Testis (tissue), 3 donors: ENCODE measurements around the gene TBX4. TPM values are rescaled to one million over a fixed set of nuclear protein-coding genes. Genes with fewer than 3 reads are reported as not detected.

Source experiments
- DNase-seq: peaks from one replicate; pipeline ENCODE4 v3.0.0-alpha.2; 2019
- H3K27ac ChIP-seq, 2 donors: fragments of 200-600 bp; sonication (generic); one replicate each; pipeline ENCODE4 v1.5.1; 2019
- H3K27me3 ChIP-seq: fragments of 200-600 bp; sonication (generic); one replicate; pipeline ENCODE4 v1.5.1; 2019
- H3K36me3 ChIP-seq: fragments of 200-600 bp; sonication (generic); one replicate; pipeline ENCODE4 v1.5.1; 2017; ENCODE audit warnings: low read depth; ENCODE audit errors: missing control alignments
- H3K4me1 ChIP-seq: fragments of 200-600 bp; sonication (generic); one replicate; pipeline ENCODE4 v1.5.1; 2019
- H3K4me3 ChIP-seq, 2 donors: fragments of 200-600 bp; sonication (generic); one replicate each; pipeline ENCODE4 v1.5.1; 2017 to 2019
- H3K9me3 ChIP-seq: fragments of 200-600 bp; sonication (generic); one replicate; pipeline ENCODE4 v1.5.1; 2017
- CTCF ChIP-seq, 3 experiments: fragments of 450-650 bp in 2 of 3; fragments of 200-600 bp in 1 of 3; sonication (generic) in 1 of 3; IDR thresholded peaks; one replicate each; pipeline ENCODE4 v1.5.1; 2016 to 2019; ENCODE audit warnings: antibody characterized with exemption in 3 of 3, mild to moderate bottlenecking in 2 of 3, moderate library complexity in 1 of 3
- POLR2A ChIP-seq: fragments of 450-650 bp; IDR thresholded peaks from one replicate; pipeline ENCODE4 v1.6.1; 2017; ENCODE audit warnings: antibody characterized with exemption, mild to moderate bottlenecking, moderate library complexity
- whole genome bisulfite sequencing, 2 donors: methylation state at CpG; one replicate each; pipeline ENCODE4 v1.1.5; 2018; 5-methylcytosine and 5-hydroxymethylcytosine counted together
- intact Hi-C: fragments of 100-400 bp; cut with DNase I; formaldehyde crosslinking; loops from one replicate; pipeline ENCODE4 v1.15.1; 2023; ENCODE audit warnings: low total_unique reads
- polyA plus RNA-seq: library from polyadenylated mRNA; stranded (reverse); fragments of 350-450 nt; fragmentation: Illumina TruSeq; extraction: RNeasy Lipid Tissue Mini Kit (QIAGEN cat#74804); gene quantifications from one replicate; pipeline ENCODE4 v1.2.3, GENCODE V29; 2014; ENCODE audit warnings: low read depth, low replicate concordance; ENCODE audit not compliant: insufficient read depth
- total RNA-seq, 2 donors: library from RNA; depleted of rRNA; stranded (reverse); fragments of >200 nt; gene quantifications; one replicate each; pipeline ENCODE4 v1.2.3, GENCODE V29; 2016

TBX4 gene
- total and polyA plus RNA-seq, 3 donors from 2014 or later, result 1.5 to 3.2 (median 1.7) TPM

DNA sequence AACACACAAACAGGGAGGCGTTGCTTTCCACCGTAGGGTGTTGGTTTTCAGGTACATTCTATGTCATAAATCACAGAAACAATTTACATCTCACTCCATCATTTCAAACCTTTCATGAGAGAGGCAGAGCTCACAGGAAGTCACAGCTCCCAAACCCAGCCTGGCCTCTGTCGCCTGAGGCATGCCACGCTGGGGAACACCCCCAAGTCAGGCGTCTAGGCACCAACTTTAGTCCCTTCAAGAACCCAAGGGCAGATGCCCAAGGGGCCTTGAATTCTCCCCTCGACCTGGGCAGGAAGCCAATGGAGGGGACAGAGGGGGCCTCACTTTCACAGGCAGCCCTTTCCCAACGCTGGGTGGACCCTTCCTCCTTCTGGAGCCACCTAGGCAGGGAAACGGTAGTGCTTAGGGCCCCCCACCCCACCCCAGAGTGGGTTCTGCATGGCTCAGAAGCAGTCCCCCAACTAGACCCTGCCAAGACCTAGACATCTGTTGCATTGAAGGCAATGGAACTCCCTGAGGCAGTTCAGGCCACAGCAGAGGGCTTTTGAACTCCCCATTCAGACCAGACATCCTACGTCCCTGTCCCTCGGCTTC is 10.6 kb downstream of the TBX4 start:
- 27 to 45% methylated on average over 10 of the region's 10 CpGs for WGBS, 2 donors
- H3K36me3 ChIP-seq, result no peaks in the 10 kb centered on the region
- no peaks in the 10 kb centered on the region for H3K4me1 ChIP-seq
- DNase-seq, result no peak
- TF ChIP-seq POLR2A (no peak), CTCF (IDR thresholded peaks at IDR 0.05) (no peak)
- no peaks in the 10 kb centered on the region for H3K9me3 ChIP-seq
- intact Hi-C loops, result no loop called here
- no peak overlapping the region for H3K27ac ChIP-seq
- no peak overlapping the region for H3K4me3 ChIP-seq
- no peaks in the 10 kb centered on the region for H3K27me3 ChIP-seq

GRCh38 chr17:61463316-61464129 is 11.3 kb downstream of the TBX4 start:
- no peaks in the 10 kb centered on the region for H3K27me3 ChIP-seq
- intact Hi-C loops, result no loop called here

GRCh38 chr17:61464130-61464842 is 12.1 kb downstream of the TBX4 start:
- TF ChIP-seq POLR2A (no peak), CTCF (IDR thresholded peaks at IDR 0.05) (no peak)
- DNase-seq, result no peak
- no peaks in the 10 kb centered on the region for H3K9me3 ChIP-seq
- no peaks in the 10 kb centered on the region for H3K4me1 ChIP-seq
- intact Hi-C loops, result no loop called here
- no peaks in the 10 kb centered on the region for H3K27me3 ChIP-seq
- H3K36me3 ChIP-seq, result no peaks in the 10 kb centered on the region
- WGBS, 2 donors, result 89 to 90% methylated on average over 14 to 21 of the region's 21 CpGs
- H3K4me3 ChIP-seq, result no peak overlapping the region
- H3K27ac ChIP-seq, result no peak overlapping the region

More at GRCh38 chr17:61463316-61464129, 11.3 kb downstream of the TBX4 start:
- H3K4me3 ChIP-seq, result no peak overlapping the region
- no peaks in the 10 kb centered on the region for H3K4me1 ChIP-seq
- H3K36me3 ChIP-seq, result no peaks in the 10 kb centered on the region
- H3K27ac ChIP-seq, result no peak overlapping the region
- no peaks in the 10 kb centered on the region for H3K9me3 ChIP-seq
- no peak for DNase-seq
- 70 to 73% methylated on average over 8 to 12 of the region's 12 CpGs for WGBS, 2 donors
- TF ChIP-seq CTCF (IDR thresholded peaks at IDR 0.05), result no peak
- no peak for TF ChIP-seq POLR2A

DNA sequence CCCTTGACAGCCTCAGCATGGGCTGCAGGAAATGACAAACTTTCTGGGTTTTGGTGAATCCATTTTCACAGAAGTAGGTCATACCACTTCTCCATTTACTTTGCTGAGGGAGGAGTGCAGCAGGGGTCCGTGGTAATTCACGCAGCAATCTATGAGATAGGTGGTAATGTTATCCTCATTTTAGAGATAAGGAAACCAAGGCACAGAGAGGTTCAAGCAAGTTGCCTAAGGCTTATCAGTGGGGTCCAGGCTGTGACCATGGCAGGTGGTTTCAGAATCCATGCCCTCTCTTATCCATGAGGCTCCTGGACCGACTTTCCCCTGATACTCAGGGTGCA is 12.6 kb downstream of the TBX4 start:
- H3K27ac ChIP-seq, result no peak overlapping the region

More for the DNA sequence above, 12.6 kb downstream of the TBX4 start:
- intact Hi-C loops, result no loop called here
- Histone ChIP-seq H3K4me3 (no peak overlapping the region), H3K27me3 (no peaks in the 10 kb centered on the region), H3K4me1 (no peaks in the 10 kb centered on the region), H3K9me3 (no peaks in the 10 kb centered on the region), H3K36me3 (no peaks in the 10 kb centered on the region)
- TF ChIP-seq CTCF (IDR thresholded peaks at IDR 0.05) (no peak), POLR2A (no peak)
- 83 to 85% methylated on average over 3 of the region's 3 CpGs for WGBS, 2 donors
- DNase-seq, result no peak
